AG04450 (cell line): ENCODE measurements around the gene RSAD1. TPM values are rescaled to one million over a fixed set of nuclear protein-coding genes. Genes with fewer than 3 reads are reported as not detected.

Experiments used
- CTCF ChIA-PET: fragments of 300-600, 350-600 bp; formaldehyde crosslinking; extraction: SDS; loops from one replicate; lab custom pipeline; 2022; ENCODE audit warnings: antibody characterized with exemption, inconsistent platforms; lab: Charles Lee
- POLR2A ChIA-PET: fragments of 350-600 bp; formaldehyde crosslinking; extraction: SDS; loops from one replicate; lab custom pipeline; 2021; ENCODE audit warnings: antibody characterized with exemption, inconsistent platforms; lab: Yijun Ruan, JAX
- DNase-seq: peaks from one replicate; pipeline ENCODE4 v3.0.0-alpha.2; 2011; ENCODE audit warnings: low read depth, low spot score
- H3K27ac ChIP-seq: one replicate; pipeline ENCODE4 v1.5.1; 2012; ENCODE audit warnings: low read depth, low read length, control low read depth
- H3K27me3 ChIP-seq: one replicate; pipeline ENCODE4 v1.6.0; 2012; ENCODE audit warnings: low read length; ENCODE audit not compliant: control insufficient read depth, insufficient read depth
- H3K4me3 ChIP-seq: 2 replicates; pipeline ENCODE4 v1.5.1; 2011; ENCODE audit warnings: mild to moderate bottlenecking, low read depth, low read length, control low read depth
- H3K9me3 ChIP-seq: 2 replicates; pipeline ENCODE4 v1.5.1; 2012; ENCODE audit warnings: low read length; ENCODE audit not compliant: control insufficient read depth, insufficient read depth
- CTCF ChIP-seq: IDR thresholded peaks from 2 replicates; pipeline ENCODE4 v1.5.1; 2011; ENCODE audit warnings: low read depth, low read length, control low read depth, inconsistent platforms
- polyA plus RNA-seq: library from polyadenylated mRNA; depleted of rRNA; stranded (reverse); fragments of >200 nt; gene quantifications from 2 replicates; pipeline ENCODE4 v1.2.3, GENCODE V29; 2011

The RSAD1 gene
- polyA plus RNA-seq, 1 experiment: 15.5 TPM

- no peak for TF ChIP-seq CTCF
- no peaks in the 10 kb centered on the region for H3K9me3 ChIP-seq
- ChIA-PET POLR2A (interaction anchor here (0.7 kb wide), 2 partner anchors 10 to 89 kb away, joined by 3 to 5 read pairs; no protein-coding TSS in a partner anchor), CTCF (no interaction called here)
- DNase-seq: no peak
- H3K27ac ChIP-seq: no peak overlapping the region
- H3K27me3 ChIP-seq: peaks cover 7% of the 10 kb centered on the region
- no peak overlapping the region for H3K4me3 ChIP-seq
Measured at GRCh38 chr17:50495217-50495823, 16.7 kb downstream of the RSAD1 start.

- H3K9me3 ChIP-seq: no peaks in the 10 kb centered on the region
- no peak overlapping the region for H3K4me3 ChIP-seq
- TF ChIP-seq CTCF: no peak
- H3K27ac ChIP-seq: no peak overlapping the region
- peaks cover 5% of the 10 kb centered on the region for H3K27me3 ChIP-seq
- POLR2A ChIA-PET: interaction anchor here (0.7 kb wide), 1 partner anchor 10 kb away, joined by 5 read pairs; no protein-coding TSS in a partner anchor
- CTCF ChIA-PET: interaction anchor here (0.6 kb wide), 1 partner anchor 18 kb away, joined by 3 read pairs; no protein-coding TSS in a partner anchor
- DNase-seq: no peak
Measured at GRCh38 chr17:50495918-50496317, 17.3 kb downstream of the RSAD1 start.

GRCh38 chr17:50498021-50498874 lies 19.6 kb downstream of the RSAD1 start:
- CTCF ChIA-PET: interaction anchor here (0.7 kb wide), 1 partner anchor 209 kb away, joined by 8 read pairs; no protein-coding TSS in a partner anchor
- DNase-seq: no peak
- no peak overlapping the region for H3K4me3 ChIP-seq
- H3K27me3 ChIP-seq: peaks cover 2% of the 10 kb centered on the region
- no peak overlapping the region for H3K27ac ChIP-seq
- POLR2A ChIA-PET: no interaction called here
- TF ChIP-seq CTCF: no peak
- no peaks in the 10 kb centered on the region for H3K9me3 ChIP-seq

- Histone ChIP-seq H3K27ac (no peak overlapping the region), H3K4me3 (no peak overlapping the region), H3K9me3 (no peaks in the 10 kb centered on the region), H3K27me3 (peaks cover 2% of the 10 kb centered on the region)
- ChIA-PET CTCF (no interaction called here), POLR2A (no interaction called here)
- DNase-seq: no peak
- no peak for TF ChIP-seq CTCF
Measured at GRCh38 chr17:50499270-50499669, 20.6 kb downstream of the RSAD1 start.

GRCh38 chr17:50499721-50500120 lies 21.1 kb downstream of the RSAD1 start:
- Histone ChIP-seq H3K9me3 (no peaks in the 10 kb centered on the region), H3K27ac (no peak overlapping the region), H3K27me3 (peaks cover 2% of the 10 kb centered on the region), H3K4me3 (no peak overlapping the region)
- TF ChIP-seq CTCF: no peak
- no peak for DNase-seq
- ChIA-PET CTCF (no interaction called here), POLR2A (no interaction called here)
